OCI-LY7 (cell line): ENCODE data around the gene KRTAP13-2. TPM values are rescaled to one million over a fixed set of nuclear protein-coding genes. Genes with fewer than 3 reads are reported as not detected.

Experiments
- BruUV-seq: library from RNA; stranded (reverse); fragments of 400-500 nt; replicated peaks from 2 replicates; lab custom pipeline; 2021; lab: Mats Ljungman, UMichigan
- CTCF ChIA-PET: fragments of 300-600 bp; sonication (Branson Sonifier 250); formaldehyde crosslinking; loops from one replicate; lab custom pipeline; 2022; ENCODE audit warnings: antibody characterized with exemption; ENCODE audit not compliant: unreplicated experiment; lab: Charles Lee
- POLR2A ChIA-PET: fragments of 300-600 bp; sonication (Branson Sonifier 250); formaldehyde crosslinking; loops from one replicate; lab custom pipeline; 2022; ENCODE audit warnings: antibody characterized with exemption; lab: Charles Lee
- DNase-seq: peaks from one replicate; pipeline ENCODE4 v3.0.0-alpha.2; 2015; ENCODE audit warnings: low spot score
- H2AFZ ChIP-seq: fragments of 200-600 bp; sonication (generic), shearing (Covaris generic); 2 replicates; pipeline ENCODE4 v1.6.1; 2014; ENCODE audit warnings: mild to moderate bottlenecking, antibody characterized with exemption, low read length, moderate library complexity
- H3K27ac ChIP-seq: fragments of 200-600 bp; sonication (generic); 2 replicates; pipeline ENCODE4 v1.5.1; 2014; ENCODE audit warnings: mixed run types, low read depth, mild to moderate bottlenecking, moderate library complexity, low read length, inconsistent platforms; ENCODE audit not compliant: poor library complexity, severe bottlenecking
- H3K36me3 ChIP-seq: fragments of 200-600 bp; sonication (generic); 2 replicates; pipeline ENCODE4 v1.6.1; 2014; ENCODE audit warnings: mild to moderate bottlenecking, antibody characterized with exemption, low read length, moderate library complexity, mixed read lengths; ENCODE audit not compliant: insufficient read depth
- H3K4me1 ChIP-seq: fragments of 200-600 bp; sonication (generic); 2 replicates; pipeline ENCODE4 v1.5.1; 2014; ENCODE audit warnings: mild to moderate bottlenecking, low read length; ENCODE audit not compliant: insufficient read depth, poor library complexity, severe bottlenecking
- H3K4me2 ChIP-seq: fragments of 200-600 bp; sonication (generic); 2 replicates; pipeline ENCODE4 v1.6.1; 2014; ENCODE audit warnings: mild to moderate bottlenecking, low read length
- H3K4me3 ChIP-seq: fragments of 200-600 bp; sonication (generic); 2 replicates; pipeline ENCODE4 v1.5.1; 2014; ENCODE audit warnings: mild to moderate bottlenecking, low read depth, low read length; ENCODE audit not compliant: poor library complexity, severe bottlenecking
- H3K79me2 ChIP-seq: fragments of 200-600 bp; sonication (generic); 2 replicates; pipeline ENCODE4 v1.6.1; 2016; ENCODE audit warnings: low read depth, mild to moderate bottlenecking, low read length, moderate library complexity, mixed read lengths; ENCODE audit not compliant: insufficient read depth
- H3K9me2 ChIP-seq: fragments of 200-600 bp; sonication (generic); 2 replicates; pipeline ENCODE4 v1.6.1; 2016; ENCODE audit warnings: mild to moderate bottlenecking, low read length, mixed read lengths; ENCODE audit not compliant: insufficient read depth
- H3K9me3 ChIP-seq: fragments of 200-600 bp; sonication (generic); 2 replicates; pipeline ENCODE4 v1.6.1; 2014; ENCODE audit warnings: mild to moderate bottlenecking, mixed run types, low read length, mixed read lengths
- H4K20me1 ChIP-seq: fragments of 200-600 bp; sonication (generic); 2 replicates; pipeline ENCODE4 v1.6.1; 2014; ENCODE audit warnings: mild to moderate bottlenecking, antibody characterized with exemption, low read length, moderate library complexity, mixed read lengths; ENCODE audit not compliant: insufficient read depth
- CTCF ChIP-seq: fragments of 200-600 bp; sonication (generic); conservative IDR thresholded peaks from 2 replicates; pipeline ENCODE4 v1.5.1; 2014; ENCODE audit warnings: mild to moderate bottlenecking, antibody characterized with exemption, low read length, moderate library complexity, mixed read lengths
- EZH2phosphoT487 ChIP-seq: fragments of 200-600 bp; sonication (generic); IDR thresholded peaks from 2 replicates; pipeline ENCODE4 v1.6.1; 2018; ENCODE audit warnings: low read depth, borderline replicate concordance, mild to moderate bottlenecking, mixed run types, antibody characterized with exemption, low read length, moderate library complexity, mixed read lengths
- intact Hi-C: fragments of 100-400 bp; cut with micrococcal nuclease; formaldehyde crosslinking; loops from one replicate; pipeline ENCODE4 v1.10.0; 2022; ENCODE audit not compliant: unreplicated experiment
- total RNA-seq, 2 experiments: library from RNA; depleted of rRNA in 1 of 2; stranded (reverse); fragments of >200 nt in 1 of 2; shearing (Covaris generic) in 1 of 2; gene quantifications; 2 replicates each; pipeline ENCODE4 v1.2.3, GENCODE V29; 2014 to 2022

Gene KRTAP13-2
- total RNA-seq, 2 experiments from 2014 or later = not detected

DNA sequence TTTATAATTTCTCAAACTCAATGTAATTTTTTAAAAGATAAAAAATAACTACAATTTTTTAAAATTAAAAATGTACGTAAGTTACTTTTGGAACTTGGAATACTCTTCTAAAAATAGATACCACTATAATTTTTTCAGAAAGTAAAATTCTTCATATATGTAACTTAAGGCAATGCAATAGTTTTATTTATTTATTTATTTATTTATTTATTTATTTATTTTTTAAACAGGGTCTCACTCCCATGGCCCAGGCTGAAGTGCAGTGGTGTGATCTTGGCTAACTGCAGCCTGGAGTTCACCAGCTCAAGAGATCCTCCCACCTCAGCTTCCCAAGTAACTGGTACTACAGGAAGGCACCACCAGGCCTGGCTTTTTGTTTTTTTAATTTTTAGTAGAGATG lies 20.5 kb downstream of the KRTAP13-2 start:
- POLR2A ChIA-PET = no interaction called here
- no TSS peak for BruUV-seq
- CTCF ChIA-PET = no interaction called here

DNA sequence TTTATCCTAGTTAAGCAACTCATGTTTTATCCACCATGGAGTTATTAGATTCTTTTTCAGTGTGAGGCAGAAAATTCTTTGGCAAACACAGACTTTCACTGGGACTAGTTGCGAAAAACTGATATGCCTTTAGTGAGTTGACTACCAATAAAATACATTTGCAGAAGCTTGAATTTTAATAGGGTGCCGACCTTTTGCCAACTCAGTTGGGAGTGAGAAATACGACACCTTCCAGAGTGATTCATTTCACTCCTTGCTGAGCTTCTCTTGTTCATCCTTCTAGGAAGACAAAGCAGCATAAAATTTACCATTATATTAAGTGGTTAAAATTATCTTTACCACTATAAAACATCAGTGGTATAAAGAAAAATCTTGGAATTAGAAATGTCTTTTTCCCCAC lies 22.5 kb downstream of the KRTAP13-2 start:
- Histone ChIP-seq H3K79me2 (no peaks in the 10 kb centered on the region), H3K9me2 (no peaks in the 10 kb centered on the region), H3K27ac (no peak overlapping the region), H3K4me2 (no peak overlapping the region), H3K4me1 (no peaks in the 10 kb centered on the region), H2AFZ (no peak overlapping the region), H3K36me3 (no peaks in the 10 kb centered on the region), H3K9me3 (no peaks in the 10 kb centered on the region), H3K4me3 (no peak overlapping the region), H4K20me1 (no peaks in the 10 kb centered on the region)
- ChIA-PET CTCF (no interaction called here), POLR2A (interaction anchor here (0.9 to 1.5 kb wide), 2 partner anchors 10 to 18 kb away, joined by 3 to 4 read pairs; no protein-coding TSS in a partner anchor)
- intact Hi-C loops = no loop called here
- BruUV-seq = no TSS peak
- DNase-seq = no peak
- TF ChIP-seq CTCF (no peak), EZH2phosphoT487 (no peak)

More for the DNA sequence above, 20.5 kb downstream of the KRTAP13-2 start:
- intact Hi-C loops = no loop called here
- H4K20me1 ChIP-seq = no peaks in the 10 kb centered on the region
- TF ChIP-seq EZH2phosphoT487 (no peak), CTCF (no peak)
- no peak overlapping the region for H3K4me2 ChIP-seq
- H3K79me2 ChIP-seq = no peaks in the 10 kb centered on the region
- H3K4me1 ChIP-seq = no peaks in the 10 kb centered on the region
- no peak overlapping the region for H3K27ac ChIP-seq
- no peaks in the 10 kb centered on the region for H3K9me3 ChIP-seq
- no peaks in the 10 kb centered on the region for H3K36me3 ChIP-seq
- H3K4me3 ChIP-seq = no peak overlapping the region
- no peaks in the 10 kb centered on the region for H3K9me2 ChIP-seq
- no peak for DNase-seq
- no peak overlapping the region for H2AFZ ChIP-seq

GRCh38 chr21:30348506-30348905 lies 23.6 kb downstream of the KRTAP13-2 start, which contains the start of gene KRTAP23-1:
KRTAP23-1 (minus strand) TSS chr21:30348606; CDS start chr21:30348606, 0 bp downstream.
- BruUV-seq = no TSS peak
- POLR2A ChIA-PET = interaction anchor here (0.8 to 1.5 kb wide), 2 partner anchors 11 to 13 kb away, joined by 3 to 5 read pairs; no protein-coding TSS in a partner anchor
- H3K9me2 ChIP-seq = no peaks in the 10 kb centered on the region
- no peak for TF ChIP-seq CTCF
- TF ChIP-seq EZH2phosphoT487 = no peak
- no peak within 1 kb of the TSS for H3K27ac ChIP-seq
- H3K4me1 ChIP-seq = no peaks in the 10 kb centered on the region
- no peaks in the 10 kb centered on the region for H3K9me3 ChIP-seq
- no peaks in the 10 kb centered on the region for H3K79me2 ChIP-seq
- CTCF ChIA-PET = no interaction called here
- no peaks in the 10 kb centered on the region for H3K36me3 ChIP-seq
- no peak within 1 kb of the TSS for H3K4me2 ChIP-seq
- H3K4me3 ChIP-seq = no peak within 1 kb of the TSS
- no peak within 1 kb of the TSS for H2AFZ ChIP-seq
- H4K20me1 ChIP-seq = no peaks in the 10 kb centered on the region
- intact Hi-C loops = no loop called here
- DNase-seq = no peak
